HG02571 (cell line): ENCODE results near the gene SAT2.
"Not testable (repeated sequence)": the region's sequence is repeated elsewhere in the genome, so short reads cannot be mapped to it uniquely, and the experiment has no call there.

ENCODE experiments used
- ATAC-seq: cut with Tn5 transposase; IDR thresholded peaks from one replicate; pipeline ENCODE4 v1.9.1; 2021; ENCODE audit warnings: mild to moderate bottlenecking, moderate library complexity; ENCODE audit not compliant: unreplicated experiment

SAT2 gene

GRCh38 chr17:7634384-7634783 lies 6.8 kb upstream of the SAT2 start:
- no peak for ATAC-seq

DNA sequence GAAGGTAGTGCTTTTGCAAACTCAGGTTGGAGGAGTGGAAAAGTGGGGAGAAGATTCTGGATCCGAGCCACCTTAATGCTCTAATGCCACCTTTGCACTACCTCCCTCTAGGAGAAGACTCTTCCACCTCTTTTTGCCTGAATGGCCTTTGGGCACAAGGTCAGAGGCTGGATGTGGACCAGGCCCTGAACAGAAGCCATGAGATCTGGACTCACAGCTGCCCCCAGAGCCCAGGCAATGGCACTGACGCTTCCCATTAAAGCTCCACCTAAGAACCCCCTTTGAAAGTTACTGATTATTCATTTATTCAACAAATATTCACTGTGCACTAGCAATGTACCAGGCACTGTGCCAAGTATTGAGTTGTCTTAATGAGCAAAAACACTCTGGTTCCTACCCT lies 5.5 kb upstream of the SAT2 start:
- ATAC-seq: no peak

- no peak for ATAC-seq
These were observed 4.9 kb upstream of the SAT2 start for GRCh38 chr17:7632492-7632894.

- ATAC-seq: no peak
These were observed 4.1 kb upstream of the SAT2 start for GRCh38 chr17:7631398-7632380.

DNA sequence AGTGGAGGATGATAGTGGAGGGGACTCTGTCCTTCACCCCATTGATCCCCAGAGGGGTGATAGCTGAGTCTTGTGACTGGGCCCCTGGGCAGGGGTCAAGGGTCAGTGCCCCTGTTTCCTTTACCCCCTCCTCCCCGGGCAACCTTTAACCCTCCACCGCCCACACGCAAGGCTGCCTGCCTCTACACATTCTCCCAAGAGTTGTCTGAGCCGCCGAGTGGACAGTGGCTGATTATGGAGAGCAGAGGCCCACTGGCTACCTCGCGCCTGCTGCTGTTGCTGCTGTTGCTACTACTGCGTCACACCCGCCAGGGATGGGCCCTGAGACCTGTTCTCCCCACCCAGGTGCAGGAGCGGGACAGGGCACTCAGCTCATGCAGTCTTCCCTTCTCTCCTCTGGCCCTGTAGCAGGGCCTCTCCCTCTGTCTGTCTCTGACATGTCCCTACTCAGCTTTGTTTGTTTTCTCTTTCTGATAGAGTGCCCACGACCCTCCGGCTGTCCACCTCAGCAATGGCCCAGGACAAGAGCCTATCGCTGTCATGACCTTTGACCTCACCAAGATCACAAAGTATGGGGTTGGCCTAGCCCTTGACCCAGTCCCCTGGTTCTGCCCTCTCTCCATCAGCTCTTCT lies 2.4 kb upstream of the SAT2 start, which contains the start of gene SHBG:
Gene SHBG (plus strand): TSS at position 197 of the 633 bp plus-strand sequence. CDS start 38 bp downstream, at position 235.
- ATAC-seq: no peak

DNA sequence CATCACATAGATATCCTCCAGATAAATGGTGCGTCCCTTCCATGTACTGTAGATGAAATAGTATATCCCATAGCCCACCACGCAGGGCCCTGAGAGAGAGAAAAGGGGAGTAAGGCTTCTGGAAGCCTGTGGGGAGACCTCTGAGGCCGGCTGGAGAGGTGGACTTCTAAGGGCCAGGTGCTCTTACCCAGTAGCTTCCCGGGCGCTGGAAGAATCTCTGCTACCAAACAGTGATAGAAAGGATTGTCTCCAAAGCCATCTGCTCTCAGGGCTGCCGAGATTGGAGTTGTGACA lies 718 bp downstream of the SAT2 start:
- ATAC-seq: no peak

DNA sequence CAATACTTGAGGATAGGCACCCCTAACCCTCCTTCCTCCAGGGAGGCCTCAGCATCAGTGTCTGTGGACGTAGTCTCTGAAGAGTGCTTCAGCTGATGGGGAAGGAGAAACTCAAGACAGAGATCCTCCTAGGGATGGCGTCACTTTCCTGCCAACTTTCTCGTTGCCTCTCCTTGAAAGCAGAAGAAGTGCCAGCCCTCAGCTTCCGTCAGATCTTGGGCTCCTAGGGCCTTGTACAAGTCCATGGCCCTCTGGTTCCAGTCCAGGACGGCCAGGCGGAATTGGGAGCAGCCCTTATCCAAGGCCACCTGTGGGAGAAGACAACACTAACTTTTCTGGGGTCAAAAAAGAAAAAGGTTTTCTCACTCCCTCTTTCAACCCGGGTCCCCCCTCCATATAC lies 1.3 kb downstream of the SAT2 start:
- no peak for ATAC-seq

DNA sequence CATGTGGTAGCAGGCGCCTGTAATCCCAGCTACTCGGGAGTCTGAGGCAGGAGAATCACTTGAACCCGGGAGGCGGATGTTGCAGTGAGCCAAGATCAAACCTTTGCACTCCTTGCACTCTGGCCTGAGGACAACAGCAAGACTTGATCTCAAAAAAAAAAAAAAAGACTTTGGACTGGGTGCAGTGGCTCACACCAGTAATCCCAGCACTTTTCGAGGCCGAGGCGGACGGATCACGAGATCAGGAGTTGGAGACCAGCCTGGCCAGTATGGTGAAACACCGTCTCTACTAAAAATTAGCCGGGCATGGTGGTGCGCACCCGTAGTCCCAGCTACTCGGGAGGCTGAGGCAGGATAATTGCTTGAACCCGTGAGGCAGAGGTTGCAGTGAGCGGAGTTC lies 1.9 kb downstream of the SAT2 start:
- ATAC-seq: not testable (repeated sequence)

DNA sequence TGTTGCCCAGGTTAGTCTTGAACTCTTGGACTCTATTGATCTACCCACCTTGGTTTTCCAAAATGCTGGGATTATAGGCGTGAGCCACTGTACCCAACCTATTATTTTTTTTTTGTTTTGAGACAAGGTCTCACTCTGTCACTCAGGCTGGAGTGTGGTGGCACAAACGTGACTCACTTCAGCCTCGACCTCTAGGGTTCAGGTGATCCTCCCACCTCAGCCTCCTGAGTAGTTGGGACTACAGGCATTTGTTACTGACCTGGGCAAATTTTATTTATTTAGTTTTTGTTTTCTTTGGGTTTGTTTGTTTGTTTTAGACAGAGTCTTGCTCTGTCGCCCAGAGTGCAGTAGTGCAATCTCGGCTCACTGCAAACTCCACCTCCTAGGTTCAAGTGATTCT lies 4.0 kb downstream of the SAT2 start:
- no peak for ATAC-seq

GRCh38 chr17:7620835-7621234 lies 6.8 kb downstream of the SAT2 start:
- no peak for ATAC-seq

DNA sequence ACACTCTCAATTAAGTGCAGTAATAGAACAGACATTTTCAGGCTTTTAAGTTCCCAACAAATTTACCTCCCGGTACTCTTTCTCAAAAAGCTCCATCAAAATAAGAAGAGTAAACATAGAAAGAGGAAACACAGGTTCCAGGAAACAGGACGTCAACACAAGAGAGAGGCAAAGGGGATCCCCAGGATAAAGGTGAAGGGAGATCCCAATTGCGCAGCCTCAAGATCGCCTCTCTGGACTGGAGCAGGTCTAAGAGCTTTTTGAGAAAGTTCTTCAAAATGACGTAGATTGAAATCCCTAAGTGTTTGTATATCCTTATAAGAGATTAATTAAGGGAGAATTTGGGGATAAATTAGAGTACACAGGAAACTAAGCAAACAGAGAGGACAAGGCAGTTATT lies 9.0 kb downstream of the SAT2 start:
- ATAC-seq: no peak

DNA sequence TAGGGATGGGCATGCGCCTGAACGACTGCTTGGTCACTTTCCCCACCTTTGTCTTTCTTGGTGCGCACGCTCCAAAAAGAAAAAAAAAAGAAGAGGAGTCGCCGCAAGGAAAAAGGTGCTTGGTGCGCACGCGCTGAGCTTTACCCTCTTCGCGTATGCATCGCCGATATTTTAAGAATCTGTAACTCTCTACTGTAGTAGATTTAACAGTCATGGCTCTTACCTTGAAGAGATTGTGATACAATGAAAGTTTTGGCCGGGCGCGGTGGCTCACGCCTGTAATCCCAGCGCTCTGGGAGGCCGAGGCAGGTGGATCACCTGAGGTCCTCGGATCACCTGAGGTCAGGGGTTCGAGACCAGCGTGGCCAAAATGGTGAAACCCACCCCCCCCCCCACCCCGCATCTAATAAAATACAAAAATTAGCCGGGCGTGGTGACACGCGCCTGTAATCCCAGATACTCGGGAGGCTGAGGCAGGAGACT lies 12.3 kb downstream of the SAT2 start:
- ATAC-seq: no peak

- ATAC-seq: peak; percentile 89
These were observed 13.0 kb downstream of the SAT2 start, which contains the start of gene FXR2 for GRCh38 chr17:7614425-7615264. FXR2 (minus strand) TSS chr17:7614897; CDS start chr17:7614532, 365 bp downstream.

DNA sequence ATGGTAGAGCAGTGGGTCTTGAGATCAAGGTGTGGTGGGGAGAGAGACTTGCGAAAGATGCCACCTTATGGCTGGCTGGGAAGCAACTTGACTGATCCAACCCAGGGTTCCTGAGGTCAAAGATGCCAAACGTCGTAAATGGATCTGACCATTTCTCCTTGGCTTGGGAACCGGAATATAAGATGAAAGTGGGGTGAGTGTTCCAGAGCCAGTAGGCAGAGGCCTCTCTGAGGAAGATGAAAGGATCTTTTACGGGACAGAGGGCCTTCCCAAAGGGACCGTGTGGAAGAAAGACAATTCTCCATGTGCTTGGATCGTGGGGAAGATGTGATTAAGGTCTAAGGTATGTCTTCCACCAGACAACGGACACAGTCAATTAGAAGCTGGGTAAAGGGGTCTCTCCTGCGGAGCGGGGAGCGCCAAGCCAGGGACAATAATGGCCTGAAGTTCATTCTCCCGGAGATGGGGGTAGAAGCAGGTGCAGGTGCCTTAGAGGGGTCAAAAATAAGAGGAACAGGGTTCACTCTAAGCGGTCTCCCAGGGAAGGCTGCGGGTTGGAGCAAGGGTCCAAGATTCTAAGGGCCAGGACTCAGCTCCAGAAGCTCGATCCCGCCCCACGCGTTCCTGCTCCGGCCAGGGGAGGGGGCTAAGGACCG lies 13.7 kb downstream of the SAT2 start:
- ATAC-seq: no peak

GRCh38 chr17:7612294-7612640 lies 15.4 kb downstream of the SAT2 start:
- no peak for ATAC-seq

- ATAC-seq: no peak
These were observed 15.9 kb downstream of the SAT2 start for GRCh38 chr17:7611635-7612293.

- ATAC-seq: no peak
These were observed 17.0 kb downstream of the SAT2 start for GRCh38 chr17:7610641-7611040.

GRCh38 chr17:7606280-7606679 lies 21.3 kb downstream of the SAT2 start:
- ATAC-seq: no peak

DNA sequence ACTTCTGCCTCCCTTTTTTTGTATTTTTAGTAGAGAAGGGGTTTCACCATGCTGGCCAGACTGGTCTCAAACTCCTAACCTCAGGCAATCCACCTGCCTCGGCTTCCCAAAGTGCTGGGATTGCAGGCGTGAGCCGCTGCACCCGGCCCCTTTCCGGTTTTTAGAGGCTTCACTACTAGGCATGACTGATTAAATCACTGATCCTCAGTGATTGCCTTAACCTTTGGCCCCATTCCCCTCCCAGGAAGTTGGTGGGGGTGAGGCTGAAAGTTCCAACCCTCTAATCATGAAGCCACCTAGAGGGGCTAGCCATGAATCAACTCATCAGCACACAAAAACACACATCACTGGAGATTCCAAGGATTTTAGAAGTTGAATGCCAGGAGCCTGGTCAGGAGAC lies 30.1 kb downstream of the SAT2 start:
- not testable (repeated sequence) for ATAC-seq

DNA sequence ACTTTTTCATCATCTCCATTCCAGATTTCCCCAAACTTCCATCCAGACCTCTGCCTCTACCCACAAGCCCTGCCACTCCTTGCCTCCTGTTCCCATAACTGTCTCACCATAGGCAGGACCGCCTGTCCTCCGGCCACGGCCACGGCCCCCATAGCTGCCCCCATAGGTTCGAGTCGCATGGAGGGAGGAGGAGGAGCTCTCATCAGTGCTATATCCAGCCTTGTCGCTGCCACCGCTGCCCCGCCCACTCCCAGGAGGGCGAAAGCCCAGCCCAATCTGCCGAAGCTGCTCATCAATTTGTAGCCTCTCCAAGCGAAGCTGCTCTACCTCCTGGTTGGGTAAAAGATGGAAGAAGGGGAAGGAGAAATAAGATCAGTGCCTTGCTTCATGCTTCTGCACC lies 34.3 kb downstream of the SAT2 start:
- no peak for ATAC-seq
